PFSK-1 (cell line): ENCODE measurements around the gene XRCC4.
A peak's percentile ranks its signal among the peaks of the same experiment; 100 is the strongest.

Source experiments
- FOXP2 ChIP-seq: optimal IDR thresholded peaks from 2 replicates; pipeline ENCODE3; 2011; ENCODE audit warnings: borderline replicate concordance, control low read depth, inconsistent platforms; ENCODE audit not compliant: insufficient read depth; ENCODE audit errors: extremely low read length, extremely low read depth
- POLR2AphosphoS5 ChIP-seq: IDR thresholded peaks from 2 replicates; pipeline ENCODE4 v1.6.1; 2012; ENCODE audit warnings: low read depth, mild to moderate bottlenecking, control low read depth, low read length, moderate library complexity
- REST ChIP-seq, 2 experiments: IDR thresholded peaks; 2 replicates each; pipeline versions ENCODE4 v1.6.1 to v1.8.0; 2011 to 2012; ENCODE audit warnings: low read depth in 2 of 2, low read length in 2 of 2, control low read depth in 1 of 2, inconsistent platforms in 1 of 2, mild to moderate bottlenecking in 1 of 2, moderate library complexity in 1 of 2; ENCODE audit not compliant: insufficient read depth in 1 of 2
- SIN3A ChIP-seq: IDR thresholded peaks from 2 replicates; pipeline ENCODE4 v1.6.1; 2012; ENCODE audit warnings: mild to moderate bottlenecking, low read length, moderate library complexity, borderline replicate concordance; ENCODE audit not compliant: insufficient read depth
- TAF1 ChIP-seq: IDR thresholded peaks from 2 replicates; pipeline ENCODE4 v1.6.1; 2012; ENCODE audit warnings: low read length, control low read depth, borderline replicate concordance; ENCODE audit not compliant: insufficient read depth

XRCC4 gene

GRCh38 chr5:83092619-83093018 lies 15.3 kb downstream of the XRCC4 start:
- TF ChIP-seq FOXP2 = no peak
- no peak for TF ChIP-seq TAF1
- no peak for TF ChIP-seq SIN3A
- TF ChIP-seq POLR2AphosphoS5 = no peak

DNA sequence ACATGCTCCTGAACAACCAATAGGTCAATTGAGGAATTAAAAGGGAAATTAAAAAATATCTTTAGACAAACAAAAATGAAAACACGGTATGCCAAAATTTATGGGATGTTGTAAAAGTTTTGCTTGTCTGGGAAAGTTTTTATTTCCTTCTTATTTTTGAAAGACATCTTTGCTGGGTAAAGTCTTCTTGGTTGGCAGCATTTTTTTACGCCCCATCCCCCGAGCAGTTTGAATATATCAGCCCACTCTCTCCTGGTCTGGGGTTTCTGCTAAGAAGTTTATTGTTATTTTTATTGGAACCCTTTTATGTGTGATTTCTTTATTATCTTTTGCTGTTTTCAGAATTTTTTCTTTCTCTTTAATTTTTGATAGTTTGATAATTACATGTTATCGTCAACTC lies 16.3 kb downstream of the XRCC4 start:
- no peak for TF ChIP-seq POLR2AphosphoS5
- TF ChIP-seq SIN3A = no peak
- no peak for TF ChIP-seq REST (IDR thresholded peaks at IDR 0.05; ENCODE audit: insufficient read depth in 1 of 2, low read depth in 2 of 2, low read length in 2 of 2)
- TF ChIP-seq FOXP2 = no peak
- TF ChIP-seq TAF1 = no peak

GRCh38 chr5:83095163-83095956 lies 18.0 kb downstream of the XRCC4 start:
- TF ChIP-seq FOXP2 (no peak), REST (IDR thresholded peaks at IDR 0.05; ENCODE audit: insufficient read depth in 1 of 2, low read depth in 2 of 2, low read length in 2 of 2) (peak in 1 of 2 experiments; percentile 84; a peak in 2 of 4 replicates)

DNA sequence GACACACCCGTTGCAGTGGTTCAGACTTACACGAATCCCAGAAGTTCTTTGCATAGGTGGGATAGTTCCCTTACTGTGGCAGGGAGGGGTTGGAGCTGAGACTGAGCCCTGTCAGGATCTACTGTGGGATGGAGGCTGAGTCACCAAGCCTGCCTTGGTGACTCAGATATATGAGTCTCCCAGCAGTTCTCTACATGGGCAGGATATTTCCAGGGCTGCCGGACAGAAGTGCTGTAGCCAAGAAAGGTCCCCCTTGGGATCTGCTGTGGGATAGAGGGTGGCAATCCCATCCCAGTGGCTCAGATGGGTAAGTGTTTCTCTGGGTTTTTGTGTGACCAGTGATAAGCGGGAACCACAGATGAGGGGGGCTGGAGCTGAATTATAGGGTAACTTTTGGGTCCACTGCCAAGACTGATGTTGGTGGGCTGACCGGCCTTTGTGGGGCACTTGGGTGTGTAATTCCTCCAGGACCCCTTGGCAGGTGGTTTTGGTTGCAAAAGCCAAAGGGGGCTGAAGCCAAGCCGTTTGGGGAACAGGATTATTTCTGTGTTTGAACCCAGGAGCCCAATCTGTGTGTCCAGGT lies 18.7 kb downstream of the XRCC4 start:
- no peak for TF ChIP-seq TAF1
- no peak for TF ChIP-seq FOXP2
- no peak for TF ChIP-seq REST (IDR thresholded peaks at IDR 0.05; ENCODE audit: insufficient read depth in 1 of 2, low read depth in 2 of 2, low read length in 2 of 2)
- TF ChIP-seq POLR2AphosphoS5 = no peak
- no peak for TF ChIP-seq SIN3A

DNA sequence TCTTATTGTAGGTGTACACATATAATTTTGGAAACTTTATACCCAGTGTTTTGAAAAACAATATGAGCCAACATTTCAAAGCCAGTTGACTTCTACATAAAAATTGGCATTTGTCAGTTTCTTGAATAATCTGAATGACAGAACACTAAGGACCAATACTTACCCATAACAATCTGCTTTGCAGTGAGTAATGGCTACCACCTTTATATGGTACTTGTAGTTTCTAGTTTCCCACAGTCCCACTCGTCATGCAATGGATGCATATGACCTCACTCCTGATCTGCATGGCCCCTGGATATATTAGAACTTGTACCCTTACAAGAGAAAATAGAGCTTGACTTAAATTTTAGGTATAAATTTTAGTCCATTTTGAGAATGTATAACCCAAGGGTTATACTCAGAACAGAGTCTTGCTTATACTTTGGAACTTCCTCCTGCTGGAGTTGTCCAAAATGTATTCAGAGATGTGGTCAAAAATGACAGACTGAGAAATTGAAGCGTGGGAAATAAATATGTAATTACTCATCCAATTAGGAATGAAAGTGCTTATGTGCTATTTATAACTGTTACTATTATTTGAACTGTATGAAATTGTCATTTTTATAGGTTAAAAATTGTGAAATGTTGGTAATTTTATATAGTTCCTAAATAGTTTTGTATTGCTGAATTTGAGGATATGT lies 19.5 kb downstream of the XRCC4 start:
- no peak for TF ChIP-seq POLR2AphosphoS5
- no peak for TF ChIP-seq REST (IDR thresholded peaks at IDR 0.05; ENCODE audit: insufficient read depth in 1 of 2, low read depth in 2 of 2, low read length in 2 of 2)
- TF ChIP-seq FOXP2 = no peak
- TF ChIP-seq TAF1 = no peak
